Liver (tissue), 9 donors: ENCODE results near the gene FAM83C. TPM values are rescaled to one million over a fixed set of nuclear protein-coding genes. Genes with fewer than 3 reads are reported as not detected.

ENCODE experiments used
- DNase-seq: peaks from one replicate; pipeline ENCODE4 v3.0.0-alpha.2; 2017; ENCODE audit warnings: low spot score
- H3K27ac ChIP-seq, 2 donors: one replicate each; pipeline ENCODE4 v1.7.0; 2013; ENCODE audit warnings: inconsistent platforms in 2 of 2, low read length in 2 of 2, control low read depth in 1 of 2, low read depth in 1 of 2, mild to moderate bottlenecking in 1 of 2
- H3K27me3 ChIP-seq, 4 donors: one replicate each; pipeline versions ENCODE4 v1.6.1 to v1.7.0; 2013; ENCODE audit warnings: low read length in 3 of 4, inconsistent platforms in 1 of 4, mild to moderate bottlenecking in 1 of 4, moderate library complexity in 1 of 4; ENCODE audit not compliant: control insufficient read depth in 4 of 4, insufficient read depth in 4 of 4
- H3K36me3 ChIP-seq, 4 donors: one replicate each; pipeline versions ENCODE4 v1.6.1 to v1.7.0; 2013; ENCODE audit warnings: low read length in 3 of 4, mild to moderate bottlenecking in 3 of 4, low read depth in 1 of 4, moderate library complexity in 1 of 4; ENCODE audit not compliant: control insufficient read depth in 4 of 4, insufficient read depth in 3 of 4
- H3K4me1 ChIP-seq, 4 donors: one replicate each; pipeline versions ENCODE4 v1.6.1 to v1.7.0; 2013; ENCODE audit warnings: low read length in 3 of 4, mild to moderate bottlenecking in 3 of 4, moderate library complexity in 1 of 4; ENCODE audit not compliant: control insufficient read depth in 4 of 4, insufficient read depth in 4 of 4
- H3K4me3 ChIP-seq, 3 donors: one replicate each; pipeline versions ENCODE4 v1.6.1 to v1.7.0; 2013; ENCODE audit warnings: low read length in 3 of 3, control low read depth in 1 of 3, low read depth in 1 of 3, mild to moderate bottlenecking in 1 of 3
- H3K9ac ChIP-seq, 2 donors: one replicate each; pipeline ENCODE4 v1.7.0; 2013; ENCODE audit warnings: low read length in 2 of 2, mild to moderate bottlenecking in 2 of 2, moderate library complexity in 2 of 2, control low read depth in 1 of 2, low read depth in 1 of 2
- H3K9me3 ChIP-seq, 4 donors: one replicate each; pipeline versions ENCODE4 v1.6.1 to v1.7.0; 2013; ENCODE audit warnings: low read length in 3 of 4; ENCODE audit not compliant: control insufficient read depth in 4 of 4
- ATF3 ChIP-seq: IDR thresholded peaks from 2 replicates; pipeline ENCODE4 v1.6.1; 2016; ENCODE audit warnings: antibody characterized with exemption
- CTCF ChIP-seq: fragments of 150-350 bp; IDR thresholded peaks from 2 replicates; pipeline ENCODE4 v1.5.1; 2017; ENCODE audit warnings: improper control_type of control experiment, low read depth, low read length; ENCODE audit not compliant: missing input control
- FOXA1 ChIP-seq: IDR thresholded peaks from 2 replicates; pipeline ENCODE4 v1.6.1; 2016; ENCODE audit warnings: antibody characterized with exemption
- FOXA2 ChIP-seq: IDR thresholded peaks from 2 replicates; pipeline ENCODE4 v1.6.1; 2016; ENCODE audit warnings: antibody characterized with exemption
- GABPA ChIP-seq, 2 donors: IDR thresholded peaks in 1 of 2; conservative IDR thresholded peaks in 1 of 2; 2 replicates each; pipeline ENCODE4 v1.6.1; 2016; ENCODE audit warnings: antibody characterized with exemption in 2 of 2, mild to moderate bottlenecking in 1 of 2, moderate library complexity in 1 of 2
- HNF4A ChIP-seq, 2 donors: conservative IDR thresholded peaks; 2 replicates each; pipeline ENCODE4 v1.6.1; 2016; ENCODE audit warnings: antibody characterized with exemption in 2 of 2, mild to moderate bottlenecking in 2 of 2
- MAX ChIP-seq: IDR thresholded peaks from 2 replicates; pipeline ENCODE4 v1.6.1; 2016; ENCODE audit warnings: antibody characterized with exemption
- NR2F2 ChIP-seq: IDR thresholded peaks from 2 replicates; pipeline ENCODE4 v1.6.1; 2016; ENCODE audit warnings: antibody characterized with exemption
- YY1 ChIP-seq: IDR thresholded peaks from 2 replicates; pipeline ENCODE4 v1.6.1; 2016; ENCODE audit warnings: antibody characterized with exemption, mild to moderate bottlenecking
- ZBTB33 ChIP-seq: IDR thresholded peaks from 2 replicates; pipeline ENCODE4 v1.6.1; 2016; ENCODE audit warnings: antibody characterized with exemption
- WGBS: extraction: QIAGEN DNeasy Blood & Tissue Kit; methylation state at CpG from one replicate; pipeline ENCODE4 v1.1.7; 2013; 5-methylcytosine and 5-hydroxymethylcytosine counted together
- polyA plus RNA-seq, 2 donors: library from polyadenylated mRNA; stranded (reverse) in 1 of 2; unstranded in 1 of 2; fragments of 200-250 nt in 1 of 2; fragments of >200 nt in 1 of 2; fragmentation: Nextera tagmentation in 1 of 2; extraction: Ambion mirVana in 1 of 2; gene quantifications; one replicate each; pipeline versions ENCODE4 v1.2.1 to v1.2.3, GENCODE V29; 2013 to 2015
- total RNA-seq, 2 donors: library from RNA; depleted of rRNA; stranded (reverse); fragments of >200 nt; gene quantifications; one replicate each; pipeline ENCODE4 v1.2.3, GENCODE V29; 2014
- donor health status: healthy.
- donor health status: healthy.
- donor health status: healthy.
- donor health status: healthy.
- donor health status: healthy.

The FAM83C gene
- total and polyA plus RNA-seq, 4 donors = 0.05 TPM; not detected in 3

- no peaks in the 10 kb centered on the region for H3K4me1 ChIP-seq
- TF ChIP-seq ATF3 (no peak), HNF4A (conservative IDR thresholded peaks at IDR 0.05) (peak in 1 of 2 donors; percentile 44), YY1 (no peak)
- no peak for DNase-seq
- H3K9ac ChIP-seq = no peak overlapping the region
- no peak overlapping the region for H3K4me3 ChIP-seq
- no peaks in the 10 kb centered on the region for H3K9me3 ChIP-seq
- H3K36me3 ChIP-seq = no peaks in the 10 kb centered on the region
- no peaks in the 10 kb centered on the region for H3K27me3 ChIP-seq
- no peak overlapping the region for H3K27ac ChIP-seq
- 84% methylated on average over 19 of the region's 19 CpGs for WGBS
Measured at GRCh38 chr20:35293303-35294292, 1.4 kb upstream of the FAM83C start.

GRCh38 chr20:35292504-35293285 is 470 bp upstream of the FAM83C start:
- Histone ChIP-seq H3K27me3 (no peaks in the 10 kb centered on the region), H3K4me3 (no peak overlapping the region), H3K4me1 (no peaks in the 10 kb centered on the region), H3K27ac (no peak overlapping the region), H3K9ac (no peak overlapping the region), H3K36me3 (no peaks in the 10 kb centered on the region), H3K9me3 (no peaks in the 10 kb centered on the region)
- DNase-seq = no peak
- 82% methylated on average over 23 of the region's 23 CpGs for WGBS
- TF ChIP-seq ZBTB33 (no peak), HNF4A (conservative IDR thresholded peaks at IDR 0.05) (no peak), GABPA (IDR thresholded peaks at IDR 0.05 in 1 of 2, conservative IDR thresholded peaks at IDR 0.05 in 1 of 2) (no peak), NR2F2 (no peak), MAX (no peak)

GRCh38 chr20:35290887-35291417 is 1.3 kb downstream of the FAM83C start:
- Histone ChIP-seq H3K4me3 (no peak overlapping the region), H3K27me3 (no peaks in the 10 kb centered on the region), H3K36me3 (no peaks in the 10 kb centered on the region), H3K4me1 (peaks cover 5 to 11% (median 8%) of the 10 kb centered on the region in 4 donors), H3K9ac (no peak overlapping the region), H3K9me3 (no peaks in the 10 kb centered on the region), H3K27ac (no peak overlapping the region)
- 87% methylated on average over 7 of the region's 7 CpGs for WGBS
- TF ChIP-seq FOXA2 (no peak), CTCF (no peak), ZBTB33 (no peak), FOXA1 (no peak)
- no peak for DNase-seq
